Gastroesophageal sphincter (tissue), 3 donors: Measurements from ENCODE around the gene KLC1.

Experiments
- CTCF ChIP-seq, 4 experiments: fragments of 200-600 bp in 2 of 4; fragments of 450-650 bp in 2 of 4; sonication (generic) in 1 of 4; IDR thresholded peaks; one replicate each; pipeline ENCODE4 v1.5.1; 2017 to 2019; ENCODE audit warnings: antibody characterized with exemption in 4 of 4, mild to moderate bottlenecking in 2 of 4, moderate library complexity in 2 of 4
- EP300 ChIP-seq: sonication (generic); formaldehyde crosslinking; IDR thresholded peaks from one replicate; pipeline ENCODE4 v1.6.1; 2017; ENCODE audit warnings: antibody characterized with exemption, mild to moderate bottlenecking
- POLR2A ChIP-seq, 2 donors: fragments of 450-650 bp; IDR thresholded peaks; one replicate each; pipeline ENCODE4 v1.6.1; 2017; ENCODE audit warnings: antibody characterized with exemption in 2 of 2, mild to moderate bottlenecking in 2 of 2, moderate library complexity in 1 of 2
- POLR2AphosphoS5 ChIP-seq: sonication (generic); formaldehyde crosslinking; IDR thresholded peaks from one replicate; pipeline ENCODE4 v1.6.1; 2017; ENCODE audit warnings: antibody characterized with exemption

DNA sequence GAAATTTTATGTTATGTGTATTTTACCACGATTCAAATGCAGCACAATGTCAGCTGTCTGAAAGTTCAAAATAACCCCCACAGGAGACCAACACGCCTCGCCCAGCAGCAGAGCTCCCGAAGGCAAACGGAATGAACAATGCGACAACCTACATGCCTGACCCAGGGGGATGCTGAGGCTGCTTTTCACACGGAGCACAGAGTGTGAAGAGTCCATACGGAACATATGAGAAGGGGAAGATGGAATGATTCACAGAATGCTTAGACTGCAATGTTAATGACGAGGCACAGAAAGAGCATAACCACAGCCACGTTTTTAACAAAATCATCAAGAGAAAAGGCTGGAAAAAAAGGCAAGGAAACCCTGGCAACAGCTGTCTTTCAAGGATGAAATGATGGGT lies 109.2 kb downstream of the KLC1 start:
- TF ChIP-seq CTCF (IDR thresholded peaks at IDR 0.05): no peak
- TF ChIP-seq POLR2A (IDR thresholded peaks at IDR 0.05): no peak
- no peak for TF ChIP-seq EP300
- TF ChIP-seq POLR2AphosphoS5: no peak
